ENCODE measurements around the gene DOCK8. TPM values are rescaled to one million over a fixed set of nuclear protein-coding genes. Genes with fewer than 3 reads are reported as not detected.

DOCK8 gene
- total RNA-seq, 6 experiments from 2014 or later, result 5.8 to 20.5 (median 9.5) TPM

GRCh38 chr9:511861-512260, 297.2 kb downstream of the DOCK8 start:
- Histone ChIP-seq H3K9me3 (no peaks in the 10 kb centered on the region), H3K4me3 (no peak overlapping the region), H3K27ac (no peak overlapping the region), H3K36me3 (no peaks in the 10 kb centered on the region), H3K27me3 (peaks cover 0 to 6% of the 10 kb centered on the region in 2 donors), H3K4me1 (no peaks in the 10 kb centered on the region)
- no peak for ATAC-seq
- WGBS (ENCODE audit: insufficient coverage, low coverage, low lambda C conversion rate, missing lambda C conversion rate), result 100% methylated on average over 1 of the region's 1 CpG
- no peak for DNase-seq
- no peak for TF ChIP-seq CTCF (IDR thresholded peaks at IDR 0.05)
- no peak for TF ChIP-seq POLR2A (IDR thresholded peaks at IDR 0.05)
- intact Hi-C loops (cut with DNase I), result no loop called here

GRCh38 chr9:512555-513272, 298.0 kb downstream of the DOCK8 start:
- Histone ChIP-seq H3K36me3 (no peaks in the 10 kb centered on the region), H3K9me3 (no peaks in the 10 kb centered on the region), H3K4me3 (no peak overlapping the region), H3K27me3 (peaks cover 0 to 2% of the 10 kb centered on the region in 2 donors), H3K4me1 (no peaks in the 10 kb centered on the region), H3K27ac (no peak overlapping the region)
- ATAC-seq, result no peak
- TF ChIP-seq CTCF (IDR thresholded peaks at IDR 0.05) (no peak), POLR2A (IDR thresholded peaks at IDR 0.05) (no peak)
- WGBS (ENCODE audit: insufficient coverage, low coverage, low lambda C conversion rate, missing lambda C conversion rate), result 73% methylated on average over 2 of the region's 3 CpGs
- no peak for DNase-seq
- intact Hi-C loops (cut with DNase I), result no loop called here

Other genes with a start within 250 kb of the DOCK8 start
- 10 to 100 TPM in 1 of 6 experiments, 1 to 10 TPM in 5; 2.0 to 11.6 (median 4.4) TPM for gene WASHC1, start 185.4 kb upstream of the DOCK8 start, total RNA-seq
- gene FOXD4, start 96.4 kb upstream of the DOCK8 start, total RNA-seq, result not detected
- gene ZNG1A, start 35.8 kb upstream of the DOCK8 start, total RNA-seq, result 10 to 100 TPM in 5 of 6 experiments, 1 to 10 TPM in 1; 7.8 to 22.9 (median 13.5) TPM